Natural killer cell (primary cell): ENCODE results near the gene SUV39H2. TPM values are rescaled to one million over a fixed set of nuclear protein-coding genes. Genes with fewer than 3 reads are reported as not detected.

Experiments used
- ATAC-seq, 3 donors: fragments of 150-1000 bp in 2 of 3; fragments of 200-7000 bp in 1 of 3; cut with Tn5 transposase; 1 replicate in 1 of 3; 2 replicates in 2 of 3; pipeline ENCODE4 v1.10.0; 2021; ENCODE audit warnings: mild to moderate bottlenecking in 2 of 3, moderate library complexity in 2 of 3
- DNase-seq, 2 donors: peaks; one replicate each; pipeline versions ENCODE4 v3.0.0 to v3.0.0-alpha.2; 2013 to 2021; ENCODE audit warnings: mixed read lengths in 1 of 2
- H3K27ac ChIP-seq: one replicate; pipeline ENCODE4 v1.5.1; 2013; ENCODE audit warnings: mild to moderate bottlenecking, low read length
- H3K27me3 ChIP-seq: one replicate; pipeline ENCODE4 v1.6.1; 2013; ENCODE audit warnings: low read length; ENCODE audit not compliant: control insufficient read depth, insufficient read depth
- H3K36me3 ChIP-seq: one replicate; pipeline ENCODE4 v1.6.1; 2013; ENCODE audit warnings: low read length; ENCODE audit not compliant: control insufficient read depth, insufficient read depth
- H3K4me1 ChIP-seq: one replicate; pipeline ENCODE4 v1.6.1; 2013; ENCODE audit warnings: low read length; ENCODE audit not compliant: control insufficient read depth, insufficient read depth
- H3K4me3 ChIP-seq: one replicate; pipeline ENCODE4 v1.5.1; 2013; ENCODE audit warnings: low read length
- H3K9me3 ChIP-seq: one replicate; pipeline ENCODE4 v1.6.1; 2013; ENCODE audit warnings: low read length; ENCODE audit not compliant: control insufficient read depth, insufficient read depth
- H3K27ac Mint-ChIP-seq, 2 donors: one replicate each; pipeline ENCODE4 v1.8.0; 2022; ENCODE audit warnings: mild to moderate bottlenecking in 2 of 2, mixed read lengths in 2 of 2, moderate library complexity in 1 of 2
- H3K27me3 Mint-ChIP-seq, 2 donors: one replicate each; pipeline ENCODE4 v1.8.0; 2022; ENCODE audit warnings: low read depth in 2 of 2, mixed read lengths in 2 of 2
- H3K36me3 Mint-ChIP-seq: one replicate; pipeline ENCODE4 v1.8.0; 2022; ENCODE audit warnings: mixed read lengths
- H3K4me1 Mint-ChIP-seq, 2 donors: one replicate each; pipeline ENCODE4 v1.8.0; 2022; ENCODE audit warnings: mixed read lengths in 2 of 2
- H3K4me3 Mint-ChIP-seq: one replicate; pipeline ENCODE4 v1.8.0; 2022; ENCODE audit warnings: mild to moderate bottlenecking, moderate library complexity, mixed read lengths
- H3K9me3 Mint-ChIP-seq, 2 donors: one replicate each; pipeline ENCODE4 v1.8.0; 2022; ENCODE audit warnings: mixed read lengths in 2 of 2
- WGBS: methylation state at CpG from one replicate; pipeline ENCODE4 v1.1.7; 2013; ENCODE audit warnings: missing lambda C conversion rate; ENCODE audit not compliant: insufficient coverage; 5-methylcytosine and 5-hydroxymethylcytosine counted together
- intact Hi-C: fragments of 100-400 bp; cut with micrococcal nuclease; formaldehyde crosslinking; loops from one replicate; pipeline ENCODE4 v1.14.2; 2022
- total RNA-seq, 4 donors: library from RNA; stranded (reverse); fragments of 120-200 nt in 1 of 4; gene quantifications; one replicate each; pipeline versions ENCODE4 v1.2.3 to v1.2.4, GENCODE V29; 2013 to 2022
- TF ChIP-seq, protein P1 (sequence below): fragments of 200-600 bp; IDR thresholded peaks from one replicate; pipeline ENCODE4 v1.8.0; 2022; ENCODE audit warnings: antibody characterized with exemption

The SUV39H2 gene
- total RNA-seq, 3 donors from 2014 or later (not counting 1 experiment from before 2014, with no cell fraction given) = 3.8 to 5.4 (median 5.2) TPM

GRCh38 chr10:14917827-14918226, 39.2 kb downstream of the SUV39H2 start:
- Histone ChIP-seq H3K36me3 (peaks cover 86% of the 10 kb centered on the region), H3K27me3 (no peaks in the 10 kb centered on the region), H3K4me1 (no peaks in the 10 kb centered on the region), H3K4me3 (no peak overlapping the region), H3K27ac (no peak overlapping the region), H3K9me3 (no peaks in the 10 kb centered on the region)
- no peaks in the 10 kb centered on the region for H3K9me3 Mint-ChIP-seq
- no peak for DNase-seq
- ATAC-seq = no peak
- TF ChIP-seq, protein P1, sequence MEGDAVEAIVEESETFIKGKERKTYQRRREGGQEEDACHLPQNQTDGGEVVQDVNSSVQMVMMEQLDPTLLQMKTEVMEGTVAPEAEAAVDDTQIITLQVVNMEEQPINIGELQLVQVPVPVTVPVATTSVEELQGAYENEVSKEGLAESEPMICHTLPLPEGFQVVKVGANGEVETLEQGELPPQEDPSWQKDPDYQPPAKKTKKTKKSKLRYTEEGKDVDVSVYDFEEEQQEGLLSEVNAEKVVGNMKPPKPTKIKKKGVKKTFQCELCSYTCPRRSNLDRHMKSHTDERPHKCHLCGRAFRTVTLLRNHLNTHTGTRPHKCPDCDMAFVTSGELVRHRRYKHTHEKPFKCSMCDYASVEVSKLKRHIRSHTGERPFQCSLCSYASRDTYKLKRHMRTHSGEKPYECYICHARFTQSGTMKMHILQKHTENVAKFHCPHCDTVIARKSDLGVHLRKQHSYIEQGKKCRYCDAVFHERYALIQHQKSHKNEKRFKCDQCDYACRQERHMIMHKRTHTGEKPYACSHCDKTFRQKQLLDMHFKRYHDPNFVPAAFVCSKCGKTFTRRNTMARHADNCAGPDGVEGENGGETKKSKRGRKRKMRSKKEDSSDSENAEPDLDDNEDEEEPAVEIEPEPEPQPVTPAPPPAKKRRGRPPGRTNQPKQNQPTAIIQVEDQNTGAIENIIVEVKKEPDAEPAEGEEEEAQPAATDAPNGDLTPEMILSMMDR = no peak
- peaks cover 17% of the 10 kb centered on the region in 2 donors for H3K4me1 Mint-ChIP-seq
- intact Hi-C loops = no loop called here
- no peak overlapping the region for H3K27ac Mint-ChIP-seq
- 96% methylated on average over 3 of the region's 3 CpGs for WGBS
- H3K36me3 Mint-ChIP-seq = peaks cover 55% of the 10 kb centered on the region
- no peaks in the 10 kb centered on the region for H3K27me3 Mint-ChIP-seq
- H3K4me3 Mint-ChIP-seq = no peak overlapping the region

- no peak overlapping the region for H3K4me3 ChIP-seq
- H3K9me3 ChIP-seq = no peaks in the 10 kb centered on the region
- H3K27ac Mint-ChIP-seq = peak overlapping the region in 1 of 2 donors; percentile 41
- H3K27me3 Mint-ChIP-seq = no peaks in the 10 kb centered on the region
- no peak overlapping the region for H3K4me3 Mint-ChIP-seq
- 74% methylated on average over 3 of the region's 3 CpGs for WGBS
- peaks cover 87% of the 10 kb centered on the region for H3K36me3 ChIP-seq
- no peaks in the 10 kb centered on the region for H3K27me3 ChIP-seq
- ATAC-seq (no peak), DNase-seq (no peak)
- TF ChIP-seq, protein P1 = no peak
- peaks cover 56% of the 10 kb centered on the region for H3K36me3 Mint-ChIP-seq
- peaks cover 12 to 13% of the 10 kb centered on the region in 2 donors for H3K4me1 Mint-ChIP-seq
- no peak overlapping the region for H3K27ac ChIP-seq
- intact Hi-C loops = no loop called here
- no peaks in the 10 kb centered on the region for H3K4me1 ChIP-seq
- H3K9me3 Mint-ChIP-seq = no peaks in the 10 kb centered on the region
Observed at GRCh38 chr10:14918964-14919363, 40.3 kb downstream of the SUV39H2 start.

DNA sequence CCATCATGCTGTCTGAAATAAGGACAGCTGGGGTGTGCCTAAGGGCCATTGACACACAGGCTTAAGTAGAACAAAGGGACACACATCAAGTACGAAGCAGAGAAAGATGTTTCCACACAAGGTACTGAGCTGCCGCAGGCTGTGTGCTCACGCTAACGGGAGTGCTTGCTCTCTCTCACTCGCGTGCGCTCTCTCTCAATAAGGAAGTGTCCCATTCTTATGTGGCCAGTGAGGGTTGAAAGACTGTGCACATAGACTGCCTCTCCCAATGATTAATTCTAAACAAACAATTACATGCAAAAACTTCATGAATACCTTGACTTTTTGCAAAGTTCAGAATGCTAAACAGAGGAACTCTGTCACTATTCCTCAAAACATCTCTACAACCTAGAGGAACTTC, 45.3 kb downstream of the SUV39H2 start:
- WGBS = 97% methylated on average over 7 of the region's 7 CpGs
- Mint-ChIP-seq H3K4me3 (no peak overlapping the region), H3K27ac (no peak overlapping the region), H3K36me3 (peaks cover 27% of the 10 kb centered on the region), H3K27me3 (no peaks in the 10 kb centered on the region), H3K4me1 (peaks cover 0 to 5% of the 10 kb centered on the region in 2 donors), H3K9me3 (no peaks in the 10 kb centered on the region)
- Histone ChIP-seq H3K27me3 (no peaks in the 10 kb centered on the region), H3K4me3 (no peak overlapping the region), H3K27ac (no peak overlapping the region), H3K36me3 (peaks cover 77% of the 10 kb centered on the region), H3K9me3 (no peaks in the 10 kb centered on the region), H3K4me1 (no peaks in the 10 kb centered on the region)
- DNase-seq = no peak
- TF ChIP-seq, protein P1 = no peak
- intact Hi-C loops = no loop called here
- no peak for ATAC-seq

DNA sequence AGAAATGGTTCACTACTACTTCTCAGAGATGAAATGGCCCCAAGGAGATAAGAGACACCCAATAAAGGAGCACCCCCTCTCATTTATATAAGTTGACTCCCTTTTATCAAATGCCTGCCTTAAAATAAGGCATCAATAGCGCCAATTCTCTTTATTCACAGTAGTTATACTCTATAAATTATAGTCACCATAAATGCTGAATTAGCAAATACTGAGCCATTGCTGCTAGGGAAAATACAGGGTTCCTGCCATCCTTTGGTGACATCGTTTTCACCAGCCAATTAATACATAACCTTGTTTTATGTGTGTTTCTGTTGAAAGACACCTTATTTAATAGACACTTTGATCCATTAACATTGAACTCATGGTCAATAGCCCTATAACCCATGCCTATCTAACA, 46.6 kb downstream of the SUV39H2 start:
- H3K4me3 Mint-ChIP-seq = no peak overlapping the region
- no peak overlapping the region for H3K27ac Mint-ChIP-seq
- DNase-seq = no peak
- H3K27ac ChIP-seq = no peak overlapping the region
- no peak overlapping the region for H3K4me3 ChIP-seq
- H3K4me1 Mint-ChIP-seq = peaks cover 0 to 5% of the 10 kb centered on the region in 2 donors
- H3K36me3 Mint-ChIP-seq = peaks cover 22% of the 10 kb centered on the region
- ATAC-seq = no peak
- no peaks in the 10 kb centered on the region for H3K9me3 ChIP-seq
- intact Hi-C loops = no loop called here
- H3K4me1 ChIP-seq = no peaks in the 10 kb centered on the region
- no peaks in the 10 kb centered on the region for H3K27me3 ChIP-seq
- H3K36me3 ChIP-seq = peaks cover 76% of the 10 kb centered on the region
- TF ChIP-seq, protein P1 = no peak
- 100% methylated on average over 1 of the region's 2 CpGs for WGBS
- no peaks in the 10 kb centered on the region for H3K9me3 Mint-ChIP-seq
- H3K27me3 Mint-ChIP-seq = no peaks in the 10 kb centered on the region
